ENCODE data around the gene NADK2. TPM values are rescaled to one million over a fixed set of nuclear protein-coding genes. Genes with fewer than 3 reads are reported as not detected.
"Not testable (repeated sequence)": the region's sequence is repeated elsewhere in the genome, so short reads cannot be mapped to it uniquely, and the experiment has no call there.

The NADK2 gene
- total RNA-seq, 1 experiment from 2014 or later = 12.2 TPM

GRCh38 chr5:36199620-36200019 lies 42.1 kb downstream of the NADK2 start:
- WGBS (ENCODE audit: extremely low coverage, insufficient read length, low lambda C conversion rate) = no CpG with 5 or more reads among the region's 2 CpGs
- H3K23ac ChIP-seq (ENCODE audit: insufficient read length, low read depth, low read length) = no peak overlapping the region
- H2AK5ac ChIP-seq (ENCODE audit: insufficient read length, low read length) = no peak overlapping the region
- H3K4me2 ChIP-seq (ENCODE audit: insufficient read depth, insufficient read length, low read length) = no peak overlapping the region
- no peaks in the 10 kb centered on the region for H3K9me3 ChIP-seq (ENCODE audit: control insufficient read depth, low read depth, low read length)
- no peaks in the 10 kb centered on the region for H4K20me1 ChIP-seq (ENCODE audit: control insufficient read depth, insufficient read depth, insufficient read length)
- H3K4me1 ChIP-seq (ENCODE audit: insufficient read depth, low read length) = no peaks in the 10 kb centered on the region
- H3K56ac ChIP-seq (ENCODE audit: insufficient read length, low read depth, low read length) = no peak overlapping the region
- no peaks in the 10 kb centered on the region for H3K27me3 ChIP-seq (ENCODE audit: insufficient read depth, low read length)
- H3K4me1 Mint-ChIP-seq = no peaks in the 10 kb centered on the region
- H3K79me1 ChIP-seq (ENCODE audit: insufficient read depth, low read depth, low read length, poor library complexity, severe bottlenecking) = no peaks in the 10 kb centered on the region
- TF ChIP-seq CTCF (conservative IDR thresholded peaks at IDR 0.05) = no peak
- no peaks in the 10 kb centered on the region for H3K27me3 Mint-ChIP-seq (ENCODE audit: low read depth)
- peaks cover 2 to 16% (median 4%) of the 10 kb centered on the region in 3 experiments; a peak in 5 of 7 replicates for H3K36me3 Mint-ChIP-seq (ENCODE audit: insufficient read depth in 1 of 3, low read depth in 3 of 3)
- no peak overlapping the region for H3K4me3 Mint-ChIP-seq
- no peak for DNase-seq
- H2AFZ ChIP-seq (ENCODE audit: low read length) = no peak overlapping the region
- no peaks in the 10 kb centered on the region for H3K23me2 ChIP-seq (ENCODE audit: insufficient read length, low read depth, low read length, poor library complexity, severe bottlenecking)
- H3T11ph ChIP-seq (ENCODE audit: low read length) = no peak overlapping the region
- no peak overlapping the region for H2BK5ac ChIP-seq (ENCODE audit: insufficient read length, low read length)
- H3K18ac ChIP-seq (ENCODE audit: insufficient read length, low read depth, low read length) = no peak overlapping the region
- no peak overlapping the region for H2BK12ac ChIP-seq (ENCODE audit: insufficient read length, low read depth, low read length)
- H4K5ac ChIP-seq (ENCODE audit: insufficient read length, low read depth, low read length) = no peak overlapping the region
- H2BK20ac ChIP-seq (ENCODE audit: low read depth, low read length, poor library complexity, severe bottlenecking) = no peak overlapping the region
- H2BK120ac ChIP-seq (ENCODE audit: low read depth, low read length, poor library complexity, severe bottlenecking) = no peak overlapping the region
- H3K14ac ChIP-seq (ENCODE audit: insufficient read depth, low read length) = no peak overlapping the region
- no peak overlapping the region for H3K4ac ChIP-seq (ENCODE audit: low read depth, low read length)
- H2BK15ac ChIP-seq (ENCODE audit: low read depth, low read length) = no peak overlapping the region
- no peak overlapping the region for H3K9ac ChIP-seq (ENCODE audit: extremely low read depth, insufficient read length, low read length)
- no peak overlapping the region for H3K27ac ChIP-seq (ENCODE audit: insufficient read length, low read depth, low read length)
- H3K27ac Mint-ChIP-seq = no peak overlapping the region
- no peaks in the 10 kb centered on the region for H3K79me2 ChIP-seq (ENCODE audit: insufficient read depth, low read length)
- H4K91ac ChIP-seq (ENCODE audit: insufficient read length, low read depth, low read length) = no peak overlapping the region
- H4K8ac ChIP-seq (replicated peaks; ENCODE audit: insufficient read length, low read depth, low read length) = no peak overlapping the region
- H3K9me3 Mint-ChIP-seq = no peaks in the 10 kb centered on the region

GRCh38 chr5:36198783-36199182 lies 42.9 kb downstream of the NADK2 start:
- not testable (repeated sequence) for H3K4me1 ChIP-seq (ENCODE audit: insufficient read depth, low read length); H4K5ac ChIP-seq (ENCODE audit: insufficient read length, low read depth, low read length); H2AFZ ChIP-seq (ENCODE audit: low read length); H2BK20ac ChIP-seq (ENCODE audit: low read depth, low read length, poor library complexity, severe bottlenecking); H3K56ac ChIP-seq (ENCODE audit: insufficient read length, low read depth, low read length); H3K27me3 Mint-ChIP-seq (ENCODE audit: low read depth); H2BK15ac ChIP-seq (ENCODE audit: low read depth, low read length); H3K27ac ChIP-seq (ENCODE audit: insufficient read length, low read depth, low read length); H2BK120ac ChIP-seq (ENCODE audit: low read depth, low read length, poor library complexity, severe bottlenecking); H3K27me3 ChIP-seq (ENCODE audit: insufficient read depth, low read length); H3K9ac ChIP-seq (ENCODE audit: extremely low read depth, insufficient read length, low read length); H3K4ac ChIP-seq (ENCODE audit: low read depth, low read length); H3T11ph ChIP-seq (ENCODE audit: low read length); H3K4me3 Mint-ChIP-seq; H3K14ac ChIP-seq (ENCODE audit: insufficient read depth, low read length); H4K20me1 ChIP-seq (ENCODE audit: control insufficient read depth, insufficient read depth, insufficient read length); H3K79me2 ChIP-seq (ENCODE audit: insufficient read depth, low read length); DNase-seq; H3K9me3 Mint-ChIP-seq; H3K4me2 ChIP-seq (ENCODE audit: insufficient read depth, insufficient read length, low read length); H4K91ac ChIP-seq (ENCODE audit: insufficient read length, low read depth, low read length); H3K18ac ChIP-seq (ENCODE audit: insufficient read length, low read depth, low read length); H3K4me1 Mint-ChIP-seq; H2AK5ac ChIP-seq (ENCODE audit: insufficient read length, low read length); H3K23me2 ChIP-seq (ENCODE audit: insufficient read length, low read depth, low read length, poor library complexity, severe bottlenecking); H2BK5ac ChIP-seq (ENCODE audit: insufficient read length, low read length); H2BK12ac ChIP-seq (ENCODE audit: insufficient read length, low read depth, low read length); H3K79me1 ChIP-seq (ENCODE audit: insufficient read depth, low read depth, low read length, poor library complexity, severe bottlenecking); H3K9me3 ChIP-seq (ENCODE audit: control insufficient read depth, low read depth, low read length); H3K27ac Mint-ChIP-seq; H4K8ac ChIP-seq (replicated peaks; ENCODE audit: insufficient read length, low read depth, low read length); H3K23ac ChIP-seq (ENCODE audit: insufficient read length, low read depth, low read length)
- H3K36me3 Mint-ChIP-seq (ENCODE audit: insufficient read depth in 1 of 3, low read depth in 3 of 3) = peaks cover 3 to 16% (median 5%) of the 10 kb centered on the region in 3 experiments; a peak in 5 of 7 replicates
- WGBS (ENCODE audit: extremely low coverage, insufficient read length, low lambda C conversion rate) = no CpG with 5 or more reads among the region's 3 CpGs
